Stomach smooth muscle (tissue), 2 donors: ENCODE data around the gene CMAS.
"Not testable (repeated sequence)": the region's sequence is repeated elsewhere in the genome, so short reads cannot be mapped to it uniquely, and the experiment has no call there.

Experiments
- H3K27ac ChIP-seq: one replicate; pipeline ENCODE4 v1.7.0; 2013; ENCODE audit warnings: mild to moderate bottlenecking, low read length, inconsistent platforms
- H3K27me3 ChIP-seq, 2 donors: one replicate each; pipeline ENCODE4 v1.7.0; 2013; ENCODE audit warnings: low read length in 2 of 2; ENCODE audit not compliant: insufficient read depth in 2 of 2, control insufficient read depth in 1 of 2
- H3K36me3 ChIP-seq, 2 donors: one replicate each; pipeline ENCODE4 v1.7.0; 2013; ENCODE audit warnings: low read length in 2 of 2; ENCODE audit not compliant: control insufficient read depth in 2 of 2, insufficient read depth in 2 of 2
- H3K4me1 ChIP-seq: one replicate; pipeline ENCODE4 v1.7.0; 2013; ENCODE audit warnings: low read length; ENCODE audit not compliant: control insufficient read depth, insufficient read depth
- H3K4me3 ChIP-seq, 2 donors: one replicate each; pipeline ENCODE4 v1.7.0; 2013; ENCODE audit warnings: low read length in 2 of 2
- H3K9ac ChIP-seq, 2 donors: one replicate each; pipeline ENCODE4 v1.7.0; 2013; ENCODE audit warnings: low read length in 2 of 2, mild to moderate bottlenecking in 1 of 2
- H3K9me3 ChIP-seq, 2 donors: one replicate each; pipeline ENCODE4 v1.7.0; 2013; ENCODE audit warnings: low read length in 2 of 2; ENCODE audit not compliant: control insufficient read depth in 2 of 2
- donor health status: healthy.
- donor health status: Pancreatic carcinoma.

The CMAS gene

GRCh38 chr12:22047494-22047893, 1.5 kb downstream of the CMAS start:
- Histone ChIP-seq H3K27me3 (no peaks in the 10 kb centered on the region), H3K9ac (no peak overlapping the region), H3K4me1 (peaks cover 7% of the 10 kb centered on the region), H3K9me3 (no peaks in the 10 kb centered on the region), H3K27ac (no peak overlapping the region), H3K36me3 (no peaks in the 10 kb centered on the region), H3K4me3 (peak overlapping the region in 1 of 2 donors; percentile 31)

GRCh38 chr12:22048351-22049041, 2.5 kb downstream of the CMAS start:
- Histone ChIP-seq H3K27me3 (no peaks in the 10 kb centered on the region), H3K4me1 (peaks cover 7% of the 10 kb centered on the region), H3K9ac (no peak overlapping the region), H3K4me3 (no peak overlapping the region), H3K27ac (no peak overlapping the region), H3K9me3 (no peaks in the 10 kb centered on the region), H3K36me3 (no peaks in the 10 kb centered on the region)

- Histone ChIP-seq H3K36me3 (no peaks in the 10 kb centered on the region), H3K27me3 (no peaks in the 10 kb centered on the region)
These were observed 4.1 kb downstream of the CMAS start for GRCh38 chr12:22050078-22050477.

GRCh38 chr12:22051114-22051698, 5.2 kb downstream of the CMAS start:
- Histone ChIP-seq H3K27ac (no peak overlapping the region), H3K4me3 (no peak overlapping the region), H3K27me3 (no peaks in the 10 kb centered on the region), H3K9ac (no peak overlapping the region), H3K4me1 (peaks cover 7% of the 10 kb centered on the region), H3K36me3 (peaks cover 0 to under 1% of the 10 kb centered on the region in 2 donors), H3K9me3 (no peaks in the 10 kb centered on the region)

More at GRCh38 chr12:22050078-22050477, 4.1 kb downstream of the CMAS start:
- H3K27ac ChIP-seq, result no peak overlapping the region
- no peak overlapping the region for H3K9ac ChIP-seq
- peaks cover 7% of the 10 kb centered on the region for H3K4me1 ChIP-seq
- H3K9me3 ChIP-seq, result no peaks in the 10 kb centered on the region
- no peak overlapping the region for H3K4me3 ChIP-seq

GRCh38 chr12:22052994-22053393, 7.0 kb downstream of the CMAS start:
- not testable (repeated sequence) for H3K4me1 ChIP-seq, H3K4me3 ChIP-seq, H3K9ac ChIP-seq, H3K36me3 ChIP-seq, H3K9me3 ChIP-seq, H3K27ac ChIP-seq, H3K27me3 ChIP-seq

GRCh38 chr12:22054155-22054554, 8.1 kb downstream of the CMAS start:
- Histone ChIP-seq H3K27me3 (no peaks in the 10 kb centered on the region), H3K36me3 (peaks cover 7 to 14% of the 10 kb centered on the region in 2 donors), H3K4me1 (peaks cover 7% of the 10 kb centered on the region), H3K9ac (no peak overlapping the region), H3K9me3 (no peaks in the 10 kb centered on the region), H3K4me3 (no peak overlapping the region), H3K27ac (no peak overlapping the region)

- H3K27ac ChIP-seq, result no peak overlapping the region
- H3K4me3 ChIP-seq, result no peak overlapping the region
- H3K36me3 ChIP-seq, result peaks cover 7 to 17% of the 10 kb centered on the region in 2 donors
- no peaks in the 10 kb centered on the region for H3K4me1 ChIP-seq
- H3K9ac ChIP-seq, result no peak overlapping the region
- no peaks in the 10 kb centered on the region for H3K9me3 ChIP-seq
- no peaks in the 10 kb centered on the region for H3K27me3 ChIP-seq
These were observed 10.6 kb downstream of the CMAS start for GRCh38 chr12:22056607-22057006.

- Histone ChIP-seq H3K27me3 (no peaks in the 10 kb centered on the region), H3K9me3 (no peaks in the 10 kb centered on the region)
These were observed 14.1 kb downstream of the CMAS start for GRCh38 chr12:22059976-22060647.

GRCh38 chr12:22064968-22065367, 18.9 kb downstream of the CMAS start:
- Histone ChIP-seq H3K4me1 (no peaks in the 10 kb centered on the region), H3K27ac (no peak overlapping the region), H3K9me3 (no peaks in the 10 kb centered on the region), H3K27me3 (no peaks in the 10 kb centered on the region), H3K9ac (no peak overlapping the region), H3K4me3 (no peak overlapping the region), H3K36me3 (peaks cover 16 to 19% of the 10 kb centered on the region in 2 donors)

More at GRCh38 chr12:22059976-22060647, 14.1 kb downstream of the CMAS start:
- Histone ChIP-seq H3K9ac (no peak overlapping the region), H3K27ac (no peak overlapping the region), H3K4me3 (no peak overlapping the region), H3K4me1 (no peaks in the 10 kb centered on the region), H3K36me3 (peaks cover 18 to 25% of the 10 kb centered on the region in 2 donors)

- no peak overlapping the region for H3K4me3 ChIP-seq
- peaks cover 15 to 16% of the 10 kb centered on the region in 2 donors for H3K36me3 ChIP-seq
- H3K27ac ChIP-seq, result no peak overlapping the region
- no peaks in the 10 kb centered on the region for H3K4me1 ChIP-seq
- H3K27me3 ChIP-seq, result no peaks in the 10 kb centered on the region
- H3K9me3 ChIP-seq, result no peaks in the 10 kb centered on the region
- H3K9ac ChIP-seq, result no peak overlapping the region
These were observed 20.3 kb downstream of the CMAS start for GRCh38 chr12:22066310-22066709.

GRCh38 chr12:22069851-22070250, 23.8 kb downstream of the CMAS start:
- no peak overlapping the region for H3K4me3 ChIP-seq
- H3K27me3 ChIP-seq, result no peaks in the 10 kb centered on the region
- no peak overlapping the region for H3K9ac ChIP-seq
- H3K4me1 ChIP-seq, result no peaks in the 10 kb centered on the region
- H3K9me3 ChIP-seq, result no peaks in the 10 kb centered on the region
- peaks cover 5 to 9% of the 10 kb centered on the region in 2 donors for H3K36me3 ChIP-seq
- no peak overlapping the region for H3K27ac ChIP-seq
